Measurements from ENCODE around the gene RABEP1. TPM values are rescaled to one million over a fixed set of nuclear protein-coding genes. Genes with fewer than 3 reads are reported as not detected.

RABEP1 gene
- polyA plus RNA-seq, 1 donor from 2014 or later = 67.0 TPM

GRCh38 chr17:5379351-5380107, 97.4 kb downstream of the RABEP1 start:
- no peak overlapping the region for H2AFZ ChIP-seq (ENCODE audit: low read depth, low read length)
- no peaks in the 10 kb centered on the region for H3K9me3 ChIP-seq (ENCODE audit: low read length)
- no peaks in the 10 kb centered on the region for H4K20me1 ChIP-seq (ENCODE audit: insufficient read depth)
- TF ChIP-seq REST (IDR thresholded peaks at IDR 0.05; ENCODE audit: borderline replicate concordance) = no peak
- TF ChIP-seq EP300 (conservative IDR thresholded peaks at IDR 0.05; ENCODE audit: poor library complexity, severe bottlenecking) = no peak
- TF ChIP-seq POLR2AphosphoS5 (IDR thresholded peaks at IDR 0.05) = peak; percentile 2
- no peak overlapping the region for H3K4me3 ChIP-seq (ENCODE audit: low read length)
- H3K9me2 ChIP-seq (ENCODE audit: insufficient read depth, low read length) = no peaks in the 10 kb centered on the region
- H3K4me2 ChIP-seq (ENCODE audit: low read length) = no peak overlapping the region
- no peak overlapping the region for H3K27ac ChIP-seq (ENCODE audit: low read length)
- H3K9ac ChIP-seq (ENCODE audit: low read length) = no peak overlapping the region
- H3K79me2 ChIP-seq (replicated peaks; ENCODE audit: insufficient read depth, low read length) = no peaks in the 10 kb centered on the region
- H3K27me3 ChIP-seq (ENCODE audit: insufficient read depth, low read depth, low read length) = no peaks in the 10 kb centered on the region
- H3F3A ChIP-seq (ENCODE audit: insufficient read depth, low read length, poor library complexity, severe bottlenecking) = no peaks in the 10 kb centered on the region
- H3K36me3 ChIP-seq (ENCODE audit: insufficient read depth, low read length) = peaks cover 3% of the 10 kb centered on the region

GRCh38 chr17:5380491-5381135, 98.5 kb downstream of the RABEP1 start:
- Histone ChIP-seq H3K79me2 (replicated peaks; ENCODE audit: insufficient read depth, low read length) (no peaks in the 10 kb centered on the region), H3K27ac (ENCODE audit: low read length) (no peak overlapping the region), H3K9ac (ENCODE audit: low read length) (no peak overlapping the region), H3K9me2 (ENCODE audit: insufficient read depth, low read length) (no peaks in the 10 kb centered on the region), H3K4me2 (ENCODE audit: low read length) (no peak overlapping the region), H3K27me3 (ENCODE audit: insufficient read depth, low read depth, low read length) (no peaks in the 10 kb centered on the region), H3F3A (ENCODE audit: insufficient read depth, low read length, poor library complexity, severe bottlenecking) (no peaks in the 10 kb centered on the region), H2AFZ (ENCODE audit: low read depth, low read length) (no peak overlapping the region), H3K36me3 (ENCODE audit: insufficient read depth, low read length) (peaks cover 3% of the 10 kb centered on the region), H4K20me1 (ENCODE audit: insufficient read depth) (no peaks in the 10 kb centered on the region), H3K9me3 (ENCODE audit: low read length) (no peaks in the 10 kb centered on the region), H3K4me3 (ENCODE audit: low read length) (no peak overlapping the region)
- TF ChIP-seq TAF1 (IDR thresholded peaks at IDR 0.05; ENCODE audit: low read depth) (no peak), RAD21 (conservative IDR thresholded peaks at IDR 0.05) (no peak), SMC3 (conservative IDR thresholded peaks at IDR 0.05; ENCODE audit: poor library complexity) (no peak), MXI1 (conservative IDR thresholded peaks at IDR 0.05; ENCODE audit: poor library complexity, severe bottlenecking) (no peak), EZH2 (IDR thresholded peaks at IDR 0.05; ENCODE audit: borderline replicate concordance, insufficient read depth, low read length, poor library complexity, severe bottlenecking) (no peak), POLR2AphosphoS5 (IDR thresholded peaks at IDR 0.05) (no peak), REST (IDR thresholded peaks at IDR 0.05; ENCODE audit: borderline replicate concordance) (no peak), EP300 (conservative IDR thresholded peaks at IDR 0.05; ENCODE audit: poor library complexity, severe bottlenecking) (no peak)
- TF ChIP-seq, protein P1, sequence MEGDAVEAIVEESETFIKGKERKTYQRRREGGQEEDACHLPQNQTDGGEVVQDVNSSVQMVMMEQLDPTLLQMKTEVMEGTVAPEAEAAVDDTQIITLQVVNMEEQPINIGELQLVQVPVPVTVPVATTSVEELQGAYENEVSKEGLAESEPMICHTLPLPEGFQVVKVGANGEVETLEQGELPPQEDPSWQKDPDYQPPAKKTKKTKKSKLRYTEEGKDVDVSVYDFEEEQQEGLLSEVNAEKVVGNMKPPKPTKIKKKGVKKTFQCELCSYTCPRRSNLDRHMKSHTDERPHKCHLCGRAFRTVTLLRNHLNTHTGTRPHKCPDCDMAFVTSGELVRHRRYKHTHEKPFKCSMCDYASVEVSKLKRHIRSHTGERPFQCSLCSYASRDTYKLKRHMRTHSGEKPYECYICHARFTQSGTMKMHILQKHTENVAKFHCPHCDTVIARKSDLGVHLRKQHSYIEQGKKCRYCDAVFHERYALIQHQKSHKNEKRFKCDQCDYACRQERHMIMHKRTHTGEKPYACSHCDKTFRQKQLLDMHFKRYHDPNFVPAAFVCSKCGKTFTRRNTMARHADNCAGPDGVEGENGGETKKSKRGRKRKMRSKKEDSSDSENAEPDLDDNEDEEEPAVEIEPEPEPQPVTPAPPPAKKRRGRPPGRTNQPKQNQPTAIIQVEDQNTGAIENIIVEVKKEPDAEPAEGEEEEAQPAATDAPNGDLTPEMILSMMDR (IDR thresholded peaks at IDR 0.05; ENCODE audit: poor library complexity, severe bottlenecking) = no peak
